ENCODE data around the gene ALG14.
"Not testable (repeated sequence)": the region's sequence is repeated elsewhere in the genome, so short reads cannot be mapped to it uniquely, and the experiment has no call there.

DNA sequence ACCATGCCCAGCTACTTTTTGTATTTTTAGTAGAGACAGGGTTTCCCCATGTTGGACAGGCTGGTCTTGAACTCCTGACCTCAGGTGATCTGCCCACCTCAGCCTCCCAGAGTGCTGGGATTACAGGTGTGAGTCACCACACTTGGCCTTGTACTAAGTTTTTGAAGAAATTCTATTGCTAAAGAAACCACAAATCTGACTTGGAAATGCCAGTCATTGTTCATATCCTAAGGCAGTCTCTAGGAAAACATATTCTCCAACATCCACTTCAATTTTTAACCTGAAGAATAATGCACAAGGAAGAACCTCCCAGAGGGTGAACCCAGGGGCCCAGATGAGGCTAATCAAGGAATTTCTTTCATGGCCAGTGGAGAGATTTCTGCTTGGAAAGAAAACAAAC is 20.1 kb upstream of the ALG14 start:
- TF ChIP-seq POLR2A, POLR2AphosphoS5 (IDR thresholded peaks at IDR 0.05; ENCODE audit: low read depth, low read length): not testable (repeated sequence)
